OCI-LY7 (cell line): Measurements from ENCODE around the gene NAP1L4.

Source experiments
- CTCF ChIP-seq: fragments of 200-600 bp; sonication (generic); conservative IDR thresholded peaks from 2 replicates; pipeline ENCODE4 v1.5.1; 2014; ENCODE audit warnings: mild to moderate bottlenecking, antibody characterized with exemption, low read length, moderate library complexity, mixed read lengths
- EZH2phosphoT487 ChIP-seq: fragments of 200-600 bp; sonication (generic); IDR thresholded peaks from 2 replicates; pipeline ENCODE4 v1.6.1; 2018; ENCODE audit warnings: low read depth, borderline replicate concordance, mild to moderate bottlenecking, mixed run types, antibody characterized with exemption, low read length, moderate library complexity, mixed read lengths

DNA sequence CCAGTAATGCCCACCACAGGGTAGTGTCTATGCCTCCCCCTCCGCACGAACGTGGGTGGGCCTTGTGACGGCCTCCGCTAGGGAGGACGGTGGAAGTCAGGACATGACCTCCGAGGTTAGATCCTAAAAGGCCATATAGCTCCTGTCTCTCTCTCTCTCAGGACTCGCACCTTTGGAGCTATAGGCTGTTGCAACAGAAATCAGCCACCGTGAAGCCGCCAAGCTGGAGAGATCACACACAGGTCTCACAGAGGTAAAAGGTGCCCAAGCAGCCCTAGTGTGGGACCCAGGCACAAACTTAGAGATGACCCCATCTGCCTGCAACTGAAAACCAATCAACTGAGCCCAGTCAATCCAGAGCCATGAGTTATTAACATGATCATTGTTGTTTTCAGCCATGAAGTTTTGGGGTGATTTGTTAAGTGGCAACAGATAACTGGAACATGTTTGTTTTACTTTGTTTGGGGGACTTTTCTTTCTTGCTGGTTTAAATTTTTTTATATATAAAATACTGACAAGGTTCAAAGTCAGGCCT is 7.4 kb upstream of the NAP1L4 start:
- no peak for TF ChIP-seq CTCF
- TF ChIP-seq EZH2phosphoT487, result no peak
